Stimulated activated CD8-positive, alpha-beta memory T cell treated with anti-CD3 and anti-CD28 coated beads, Interleukin-4, amount 100 ng/mL, for 48 hours (primary cell): ENCODE data around the gene PTGIS.
A peak's percentile ranks its signal among the peaks of the same experiment; 100 is the strongest.

Experiments used
- DNase-seq: peaks from one replicate; pipeline ENCODE4 v3.0.0-alpha.2; 2020

Gene PTGIS

DNA sequence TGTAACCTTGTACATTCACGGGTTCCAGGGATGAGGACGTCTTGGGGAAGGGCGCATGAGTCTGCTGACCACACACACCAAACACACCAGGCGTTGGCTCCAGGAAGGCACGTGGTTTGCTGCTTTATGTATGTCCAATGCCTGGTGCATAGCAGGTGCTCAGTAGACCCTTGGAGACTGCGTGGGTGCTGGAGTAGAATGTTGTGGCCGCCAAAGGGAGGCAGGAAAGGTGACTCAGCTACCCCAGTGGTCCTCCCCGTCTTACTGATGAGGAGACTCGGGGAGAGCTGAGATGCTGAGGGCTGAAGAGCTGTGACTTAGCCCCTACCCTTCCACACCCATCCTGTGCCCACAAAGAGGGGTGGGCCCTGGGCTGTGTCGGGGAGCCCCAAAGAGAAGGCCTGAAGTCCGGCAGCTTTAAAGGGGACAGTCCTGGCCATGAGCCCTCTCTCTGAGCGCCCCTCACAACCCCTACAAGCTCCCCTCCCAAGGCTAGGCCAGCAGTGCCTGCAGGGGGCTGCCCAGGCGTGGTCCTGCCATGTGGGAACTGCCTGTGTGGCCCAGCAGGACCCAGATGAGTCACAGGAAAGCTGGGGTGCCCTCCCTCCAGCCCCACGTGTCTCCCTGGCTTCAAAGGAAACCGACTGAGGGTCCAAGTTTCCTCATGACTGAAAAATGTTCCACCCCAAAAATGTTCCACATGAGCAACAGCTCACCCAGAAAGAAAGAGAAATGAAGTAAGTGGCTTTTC, 28.0 kb upstream of the PTGIS start:
- DNase-seq = peak; percentile 92

GRCh38 chr20:49595346-49595745, 27.4 kb upstream of the PTGIS start:
- no peak for DNase-seq

DNA sequence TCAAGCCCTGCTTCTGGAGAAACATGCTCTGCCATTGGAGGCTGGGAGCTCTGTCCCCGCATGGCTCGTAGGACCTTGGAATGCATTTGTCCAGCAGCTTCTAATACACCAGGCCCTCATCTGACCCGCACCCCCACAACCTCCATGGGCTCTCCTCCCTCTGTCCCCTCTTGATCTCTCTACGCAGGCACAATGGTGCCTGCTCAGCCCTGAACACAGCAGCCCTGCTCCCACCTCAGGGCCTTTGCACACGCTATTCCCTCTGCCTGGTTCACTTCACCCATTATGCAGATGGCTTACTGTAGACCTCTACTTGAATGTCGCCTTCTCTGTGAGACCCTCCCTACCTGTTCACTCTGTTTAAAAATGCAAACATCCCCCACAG, 27.0 kb upstream of the PTGIS start:
- DNase-seq = peak; percentile 58

GRCh38 chr20:49594143-49594930, 26.4 kb upstream of the PTGIS start:
- DNase-seq = peak; percentile 83

DNA sequence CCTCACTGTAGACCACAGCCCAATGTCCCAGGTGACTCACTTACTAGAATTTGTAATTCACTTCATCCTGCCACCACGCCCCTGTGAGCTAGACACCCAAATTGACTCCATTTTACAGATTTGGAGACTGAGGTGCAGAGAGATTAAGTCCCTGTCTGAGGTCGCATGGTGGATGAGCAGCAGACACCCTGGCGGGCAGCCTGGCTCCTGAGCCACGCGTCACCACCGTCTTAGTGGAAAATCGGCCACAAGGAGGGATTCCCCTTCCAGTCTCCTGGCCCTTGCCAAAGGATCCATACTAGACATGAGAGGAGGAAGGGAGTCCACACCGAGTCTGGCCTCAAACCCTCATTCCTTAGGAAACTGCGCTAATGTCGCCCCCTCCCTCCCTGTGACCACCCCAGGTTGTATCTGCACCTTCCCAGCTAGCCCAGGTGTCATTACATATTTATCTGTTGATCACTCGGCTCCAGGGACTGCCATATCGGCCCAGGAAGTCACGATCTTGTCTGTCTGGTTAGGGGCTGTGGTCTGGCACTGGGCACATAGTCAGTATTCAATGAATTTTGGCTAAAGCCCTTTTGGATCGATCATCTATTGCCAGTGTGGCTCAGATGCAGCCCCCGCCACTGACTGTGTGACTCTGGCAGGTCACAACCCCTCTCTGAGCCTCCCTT, 25.7 kb upstream of the PTGIS start:
- DNase-seq = peak; percentile 72

DNA sequence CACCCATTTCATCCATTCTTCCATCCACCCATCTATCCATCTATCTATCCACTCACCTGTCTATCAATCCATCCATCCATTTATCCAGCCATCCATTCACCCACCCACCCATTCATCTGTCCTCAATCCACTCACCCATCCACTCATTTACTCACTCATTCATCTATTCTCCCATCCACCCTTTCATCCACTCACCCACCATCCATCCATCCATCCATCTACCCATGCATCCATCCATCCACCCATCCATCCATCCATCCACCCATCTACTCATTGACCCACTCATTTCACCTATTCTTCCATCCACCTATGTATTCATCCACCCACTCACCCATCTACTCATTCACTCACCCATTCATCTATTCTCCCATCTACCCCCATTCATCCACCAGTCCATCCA, 24.2 kb upstream of the PTGIS start:
- no peak for DNase-seq

DNA sequence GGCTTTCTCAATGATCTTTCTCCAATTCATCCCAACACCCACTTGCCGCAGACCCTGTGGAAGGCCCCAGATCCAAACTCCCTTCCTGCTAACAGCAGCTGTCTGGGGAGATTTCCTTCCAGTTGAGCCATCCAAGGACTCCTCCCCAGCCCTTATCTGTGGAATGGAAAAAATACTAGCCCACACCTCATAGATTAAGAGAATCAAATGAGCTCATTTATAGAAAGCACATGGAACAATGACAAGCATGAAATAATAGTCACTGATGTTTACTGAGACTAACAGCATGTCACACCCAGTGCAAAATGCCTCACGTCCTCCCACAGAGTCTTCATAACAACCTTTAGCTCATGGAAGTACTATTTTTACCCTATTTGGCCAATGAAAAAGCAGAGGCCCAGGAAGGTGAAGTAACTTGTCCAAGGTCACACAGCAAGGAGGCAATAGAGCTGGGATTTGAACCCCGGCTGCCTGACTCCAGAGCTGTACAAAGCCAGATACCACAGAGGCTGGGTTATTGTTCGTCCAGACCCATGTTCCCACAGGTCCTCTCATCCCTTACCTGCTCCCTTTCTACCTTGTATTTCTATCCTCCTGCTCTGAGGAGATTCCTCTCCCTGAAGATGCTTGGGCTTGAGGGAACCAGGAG, 23.4 kb upstream of the PTGIS start:
- DNase-seq = peak; percentile 60

- DNase-seq = no peak
Observed at GRCh38 chr20:49590163-49591017, 22.5 kb upstream of the PTGIS start.

- no peak for DNase-seq
Observed at GRCh38 chr20:49589747-49590146, 21.8 kb upstream of the PTGIS start.

- DNase-seq = no peak
Observed at GRCh38 chr20:49587111-49587570, 19.2 kb upstream of the PTGIS start.

GRCh38 chr20:49585585-49586245, 17.8 kb upstream of the PTGIS start:
- no peak for DNase-seq

DNA sequence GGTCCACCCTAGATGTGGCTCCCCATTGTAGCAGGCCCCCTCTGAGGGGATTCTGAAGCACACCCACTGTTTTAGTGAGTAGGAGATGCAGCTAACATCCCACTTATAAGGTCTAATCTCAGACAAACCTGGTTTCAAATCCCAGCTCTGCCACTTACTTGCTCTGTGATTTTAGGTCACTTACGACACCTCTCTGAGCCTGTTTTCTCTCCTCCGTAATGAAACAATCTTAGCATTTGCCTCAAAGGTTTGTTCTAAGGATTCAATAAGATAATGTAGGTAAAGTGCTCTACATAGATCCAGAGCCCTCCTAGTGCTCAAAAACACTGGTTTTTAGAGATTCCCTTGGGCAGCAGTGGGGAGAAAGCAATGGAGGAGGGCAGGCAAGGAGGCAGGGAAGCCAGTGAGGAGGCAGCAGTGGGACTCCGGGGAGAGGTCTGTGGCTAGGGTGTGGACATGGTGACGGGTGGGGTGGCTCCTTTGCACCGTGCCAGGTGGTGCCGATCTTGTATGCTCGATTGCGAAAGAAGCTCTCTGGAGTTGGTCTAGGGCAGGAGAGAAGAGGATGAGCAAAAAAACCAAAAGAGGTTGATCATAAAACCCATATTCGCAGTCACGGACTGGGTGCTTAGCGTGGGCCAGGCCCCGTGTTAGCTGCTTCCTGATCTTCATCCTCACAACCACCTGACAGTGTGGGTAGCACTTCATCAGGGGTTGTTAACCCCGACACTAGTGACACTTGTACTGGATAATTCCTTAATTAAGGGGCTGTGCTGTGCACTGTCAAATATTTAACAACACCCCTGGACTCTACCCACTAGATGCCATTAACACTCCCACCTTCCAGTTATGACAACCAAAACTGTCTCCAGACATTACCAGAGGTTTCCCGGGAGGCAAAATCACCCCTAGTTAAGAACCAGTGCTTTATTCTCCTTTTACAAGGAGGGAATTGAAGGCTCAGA, 16.8 kb upstream of the PTGIS start:
- no peak for DNase-seq

- DNase-seq = no peak
Observed at GRCh38 chr20:49583669-49584417, 15.9 kb upstream of the PTGIS start.

GRCh38 chr20:49583343-49583668, 15.4 kb upstream of the PTGIS start:
- DNase-seq = no peak

DNA sequence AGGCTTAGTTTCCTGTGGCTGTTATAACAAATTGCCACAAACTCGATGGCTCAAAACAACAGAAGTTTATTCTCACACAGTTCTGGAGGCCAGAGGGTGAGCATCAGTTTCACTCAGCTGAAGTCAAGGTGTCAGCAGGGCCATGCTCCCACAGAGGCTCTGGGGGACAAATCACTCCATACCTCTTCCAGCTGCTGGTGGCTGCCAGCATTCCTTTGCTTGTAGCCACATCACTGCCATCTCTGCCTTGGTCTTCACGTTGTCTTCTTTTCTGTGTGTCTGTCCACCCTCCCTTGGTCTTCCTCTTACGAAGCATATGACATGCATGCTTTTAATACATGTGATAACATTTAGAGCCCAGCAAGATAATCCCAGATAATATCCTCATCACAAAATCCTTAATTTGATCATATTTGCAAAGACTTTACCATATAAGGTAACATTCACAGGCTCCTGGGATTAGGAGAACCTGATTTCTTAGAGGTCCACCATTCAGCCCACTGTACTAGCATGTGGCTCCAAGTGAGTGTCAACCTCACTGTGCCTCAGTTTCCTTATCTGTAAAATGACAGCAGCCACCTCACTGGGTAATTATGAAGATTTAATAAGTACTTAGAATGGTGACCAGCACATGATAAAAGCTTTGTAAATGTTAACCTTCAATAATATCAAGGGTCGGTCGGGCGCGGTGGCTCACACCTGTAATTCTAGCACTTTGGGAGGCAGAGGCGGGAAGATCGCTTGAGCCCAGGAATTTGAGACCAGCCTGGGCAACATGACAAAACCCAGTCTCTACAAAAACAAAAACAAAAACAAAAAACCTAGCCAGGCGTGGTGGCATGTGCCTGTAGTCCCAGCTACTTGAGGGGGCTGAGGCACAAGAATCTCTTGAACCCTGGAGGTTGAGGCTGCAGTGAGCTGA, 14.7 kb upstream of the PTGIS start:
- DNase-seq = no peak

- DNase-seq = no peak
Observed at GRCh38 chr20:49581482-49581881, 13.5 kb upstream of the PTGIS start.

- DNase-seq = no peak
Observed at GRCh38 chr20:49580813-49581174, 12.9 kb upstream of the PTGIS start.
